Epidermal melanocyte (primary cell): ENCODE measurements around the gene SCNN1G.

ENCODE experiments used
- DNase-seq: peaks from one replicate; pipeline ENCODE4 v3.0.0; 2011; ENCODE audit warnings: low spot score; ENCODE audit not compliant: insufficient read length

SCNN1G gene

DNA sequence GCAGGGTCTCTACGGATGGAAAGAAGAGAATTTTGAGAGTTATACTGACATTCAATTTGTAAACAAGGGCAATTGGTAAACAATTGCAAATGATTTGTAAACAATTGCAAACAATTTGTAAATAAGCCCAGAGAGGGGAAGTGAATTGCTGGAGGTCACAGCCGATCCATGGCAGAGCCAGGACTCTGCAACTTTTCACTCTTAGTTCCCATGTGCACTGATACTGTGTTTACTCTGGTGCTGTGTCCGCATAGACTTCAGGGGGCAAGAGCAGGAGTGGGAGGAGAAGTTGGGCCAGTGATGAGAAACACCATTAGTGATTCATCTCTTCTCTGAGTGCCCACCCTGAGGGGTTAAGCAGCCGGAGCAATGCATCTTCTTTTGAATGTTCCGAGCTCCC lies 14.0 kb downstream of the SCNN1G start:
- no peak for DNase-seq

DNA sequence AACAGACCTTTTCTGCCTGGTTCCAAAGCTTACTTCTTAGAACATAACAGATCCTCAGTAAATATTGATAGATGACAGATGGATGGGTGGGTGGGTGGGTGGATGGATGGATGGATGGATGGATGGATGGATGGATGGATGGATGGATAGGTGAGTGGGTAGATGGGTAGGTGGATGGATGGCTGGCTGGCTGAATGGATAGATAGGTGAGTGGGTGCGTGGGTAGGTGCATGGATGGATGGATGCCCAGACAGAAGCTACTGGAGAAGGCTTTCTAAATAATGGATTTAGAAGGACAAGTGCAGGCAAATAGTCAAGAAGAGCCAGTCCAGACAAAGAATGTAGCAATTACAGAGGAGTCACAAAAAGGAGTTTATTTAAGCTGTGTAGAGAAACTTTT lies 19.6 kb downstream of the SCNN1G start:
- DNase-seq, result no peak

GRCh38 chr16:23206986-23207385 lies 24.4 kb downstream of the SCNN1G start:
- DNase-seq, result no peak

GRCh38 chr16:23207485-23207884 lies 24.9 kb downstream of the SCNN1G start:
- no peak for DNase-seq

DNA sequence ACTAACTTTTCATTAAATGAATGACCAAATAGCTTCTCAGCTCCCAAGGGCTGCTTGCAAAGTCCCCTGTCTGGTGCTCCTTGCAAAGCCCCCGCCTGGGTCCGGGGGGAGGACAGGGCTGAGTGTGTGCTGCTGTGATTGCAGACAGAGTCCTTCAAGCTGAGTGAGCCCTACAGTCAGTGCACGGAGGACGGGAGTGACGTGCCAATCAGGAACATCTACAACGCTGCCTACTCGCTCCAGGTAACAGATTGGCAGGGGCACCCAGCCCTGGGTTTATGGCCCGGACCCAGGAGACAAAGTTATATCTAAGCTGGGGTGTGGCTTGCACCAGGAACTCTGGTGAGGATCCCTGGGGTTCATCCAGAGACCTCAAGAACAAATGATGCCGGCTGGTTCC lies 27.1 kb downstream of the SCNN1G start:
- DNase-seq, result no peak

GRCh38 chr16:23213831-23214230 lies 31.3 kb downstream of the SCNN1G start:
- no peak for DNase-seq

DNA sequence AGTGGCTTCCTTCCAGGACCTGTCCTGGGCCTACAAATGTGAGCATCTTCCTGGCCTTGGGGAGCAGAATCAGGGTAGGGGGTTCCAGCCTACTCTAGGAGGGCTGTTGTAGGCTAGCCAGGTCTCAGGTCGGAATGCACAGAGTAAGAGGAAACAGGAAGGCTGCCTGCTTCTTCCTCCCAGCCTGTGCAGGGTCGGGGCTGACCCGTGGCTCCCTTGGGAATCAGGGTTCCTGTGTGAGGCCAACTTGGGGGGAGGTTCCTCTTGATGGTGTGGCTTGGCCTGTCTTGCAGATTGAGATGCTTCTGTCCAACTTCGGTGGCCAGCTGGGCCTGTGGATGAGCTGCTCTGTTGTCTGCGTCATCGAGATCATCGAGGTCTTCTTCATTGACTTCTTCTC lies 32.3 kb downstream of the SCNN1G start:
- no peak for DNase-seq

DNA sequence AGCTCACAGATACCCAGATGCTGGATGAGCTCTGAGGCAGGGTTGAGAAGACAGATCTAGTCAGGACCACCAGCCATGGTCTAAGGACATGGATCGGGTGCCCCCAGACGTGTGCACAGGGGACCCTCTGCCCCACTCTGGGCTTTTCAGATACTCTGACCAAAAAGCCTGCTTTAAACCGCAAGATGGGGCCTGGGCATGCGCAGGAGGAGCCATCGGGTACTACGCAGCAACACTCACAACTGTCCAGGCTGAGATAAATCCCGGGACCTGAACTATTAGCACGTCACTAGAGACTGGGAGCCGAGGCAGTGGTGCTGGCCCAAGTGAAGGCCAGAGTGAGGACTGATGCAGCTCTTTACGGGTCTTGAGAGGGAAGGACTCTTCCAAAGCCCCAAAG lies 32.9 kb downstream of the SCNN1G start:
- DNase-seq, result no peak

DNA sequence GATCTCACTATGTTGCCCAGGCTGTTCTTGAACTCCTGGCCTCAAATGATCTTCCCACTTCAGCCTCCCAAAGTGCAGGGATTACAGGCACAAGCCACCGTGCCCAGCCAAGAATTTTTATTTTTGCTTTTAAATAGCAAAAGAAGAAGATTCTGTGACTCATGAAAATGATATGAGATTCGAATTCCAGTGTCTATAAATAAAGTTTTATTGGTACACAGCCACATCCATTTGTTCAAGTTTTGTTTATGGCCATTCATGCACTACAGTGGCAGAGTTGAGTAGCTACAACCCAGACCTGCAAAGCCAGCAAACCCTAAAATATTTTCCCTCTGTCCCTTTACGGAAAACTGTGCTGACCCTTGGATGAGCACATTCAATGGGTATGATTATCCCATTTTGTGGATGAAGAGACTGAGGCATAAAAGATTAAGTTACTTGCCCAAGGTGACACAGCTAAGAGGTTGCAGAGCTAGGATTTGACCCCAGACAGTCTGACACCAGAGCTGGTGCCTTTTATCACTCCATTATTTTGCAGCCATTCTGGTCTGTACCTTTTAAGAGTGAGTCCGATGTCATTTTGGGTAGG lies 34.2 kb downstream of the SCNN1G start:
- no peak for DNase-seq

DNA sequence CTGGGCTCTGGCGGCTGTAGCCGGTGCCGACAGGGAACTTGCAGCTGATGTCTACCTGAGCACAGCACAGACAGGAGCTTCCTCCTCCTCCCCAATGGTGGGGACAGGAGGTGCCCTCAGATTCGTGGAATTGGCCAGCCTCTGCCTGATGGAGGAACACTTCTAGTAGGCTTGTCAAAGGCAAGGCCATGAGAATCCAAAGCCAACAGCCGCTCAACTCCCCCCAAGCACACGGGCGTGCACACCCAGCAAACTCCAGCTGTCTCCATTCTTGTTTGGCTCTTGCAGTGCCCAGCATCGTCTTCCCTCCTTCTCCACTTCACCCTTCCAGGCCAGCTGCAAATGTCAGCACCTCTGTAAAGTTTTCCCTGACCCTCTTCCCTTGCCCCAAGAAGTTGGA lies 35.1 kb downstream of the SCNN1G start:
- no peak for DNase-seq

DNA sequence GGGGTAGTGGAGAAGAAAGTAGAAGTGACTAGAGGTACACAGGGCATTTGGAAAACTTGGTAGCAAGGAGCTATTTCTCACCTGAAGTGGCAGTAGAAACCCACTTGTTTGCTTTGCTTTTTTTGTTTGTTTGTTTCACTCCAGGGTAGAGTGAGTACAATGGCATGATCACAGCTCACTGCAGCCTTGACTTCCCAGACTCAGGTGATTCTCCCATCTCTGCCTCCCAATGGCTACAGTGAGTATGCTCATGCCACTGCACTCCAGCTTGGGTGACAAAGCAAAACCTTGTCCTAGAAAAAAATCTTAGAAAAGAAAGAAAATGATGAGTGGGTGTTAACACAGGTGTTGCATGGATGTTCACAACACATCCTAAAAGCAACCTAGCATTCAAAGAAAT lies 40.4 kb downstream of the SCNN1G start:
- no peak for DNase-seq

GRCh38 chr16:23223368-23223767 lies 40.8 kb downstream of the SCNN1G start:
- DNase-seq, result no peak

DNA sequence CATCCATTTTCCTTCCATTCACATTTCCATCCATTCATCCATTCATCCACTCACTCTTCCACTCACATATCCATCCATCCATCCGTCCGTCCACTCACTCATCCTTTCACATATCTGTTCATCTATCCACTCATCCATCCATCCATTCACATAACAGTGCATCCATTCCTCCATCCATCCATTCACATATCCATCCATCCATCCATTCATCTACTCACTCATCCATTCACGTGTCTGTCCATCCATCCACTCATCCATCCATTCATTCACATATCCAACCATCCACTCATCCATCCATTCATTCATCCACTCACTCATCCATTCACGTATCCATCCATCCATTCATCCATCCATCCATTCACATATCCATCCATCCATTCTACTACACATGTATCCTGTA lies 42.6 kb downstream of the SCNN1G start:
- no peak for DNase-seq

DNA sequence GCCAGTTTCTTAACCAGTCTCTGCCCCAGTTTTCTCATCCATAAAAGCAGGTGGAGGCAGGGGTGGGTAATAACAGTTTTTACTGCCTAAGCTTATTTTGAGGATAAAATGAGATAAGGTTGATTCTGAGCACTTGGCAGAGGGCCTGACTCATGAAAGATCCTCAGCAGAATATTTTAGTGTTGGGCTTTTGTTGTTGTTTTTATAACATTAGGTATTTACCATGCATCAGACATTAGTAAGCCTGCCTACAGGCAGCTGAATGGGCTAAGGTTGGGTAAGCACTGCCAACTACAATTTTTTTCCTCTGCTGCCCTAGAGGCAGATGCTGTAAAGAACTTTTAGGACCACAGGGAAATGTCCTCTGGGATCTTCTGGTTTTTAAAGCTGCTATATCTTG lies 43.1 kb downstream of the SCNN1G start:
- no peak for DNase-seq

- DNase-seq, result no peak
Observed at GRCh38 chr16:23227529-23227928, 45.0 kb downstream of the SCNN1G start.

- no peak for DNase-seq
Observed at GRCh38 chr16:23229714-23230113, 47.2 kb downstream of the SCNN1G start.

DNA sequence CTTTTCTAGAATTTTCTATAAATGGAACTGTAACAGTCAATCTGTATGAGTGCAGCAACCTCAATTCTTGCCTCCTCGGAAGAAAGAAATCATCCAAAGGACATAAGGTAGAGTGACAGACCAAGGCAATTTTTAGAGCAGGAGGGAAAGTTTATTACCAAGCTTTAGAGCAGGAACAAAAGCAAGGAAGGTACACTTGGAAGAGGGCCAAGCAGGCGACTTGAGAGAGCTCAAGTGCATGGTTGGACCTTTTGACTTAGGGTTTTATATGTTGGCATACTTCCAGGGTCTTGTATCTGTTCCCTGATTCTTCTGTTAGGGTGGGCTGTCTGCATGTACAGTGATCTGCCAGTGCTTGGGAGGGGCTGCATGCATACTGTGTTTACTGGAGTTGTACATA lies 50.3 kb downstream of the SCNN1G start:
- no peak for DNase-seq

DNA sequence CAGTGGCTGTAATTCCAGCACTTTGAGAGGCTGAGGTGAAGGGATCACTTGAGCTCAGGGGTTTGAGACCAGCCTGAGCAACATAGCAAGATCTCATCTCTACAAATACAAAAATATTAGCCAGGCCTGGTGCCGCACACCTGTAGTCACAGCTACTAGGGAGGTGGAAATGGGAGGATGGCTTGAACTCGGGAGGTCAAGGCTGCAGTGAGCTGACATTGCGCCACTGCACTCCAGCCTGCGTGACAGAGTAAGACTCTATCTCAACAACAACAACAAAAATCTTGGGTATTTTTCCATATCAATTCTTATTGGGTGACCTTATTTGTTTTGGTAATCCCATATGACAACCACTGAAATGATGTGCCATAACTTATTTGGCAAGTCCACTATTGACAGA lies 52.6 kb downstream of the SCNN1G start:
- no peak for DNase-seq

DNA sequence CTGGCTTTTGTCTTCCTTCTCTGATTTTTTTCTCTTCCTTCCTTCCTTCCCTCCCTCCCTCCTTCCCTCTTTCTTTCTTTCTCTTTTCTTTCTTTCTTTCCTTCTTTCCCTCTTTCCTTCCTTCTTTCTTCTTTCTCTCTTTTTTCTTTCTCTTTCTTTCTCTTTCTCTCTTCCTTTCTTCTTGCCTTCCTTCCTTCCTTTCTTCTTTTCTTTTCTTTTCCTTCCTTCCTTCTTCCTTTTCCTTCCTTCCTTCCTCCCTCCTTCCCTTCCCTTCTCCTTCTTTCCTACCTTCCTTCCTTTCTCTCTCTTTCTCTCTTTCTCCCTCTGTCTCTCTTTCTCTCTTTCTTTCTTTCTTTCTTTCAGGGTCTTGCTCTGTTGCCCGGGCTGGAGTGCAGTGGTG lies 54.4 kb downstream of the SCNN1G start:
- DNase-seq, result no peak

- DNase-seq, result no peak
Observed at GRCh38 chr16:23240994-23241393, 58.4 kb downstream of the SCNN1G start.

DNA sequence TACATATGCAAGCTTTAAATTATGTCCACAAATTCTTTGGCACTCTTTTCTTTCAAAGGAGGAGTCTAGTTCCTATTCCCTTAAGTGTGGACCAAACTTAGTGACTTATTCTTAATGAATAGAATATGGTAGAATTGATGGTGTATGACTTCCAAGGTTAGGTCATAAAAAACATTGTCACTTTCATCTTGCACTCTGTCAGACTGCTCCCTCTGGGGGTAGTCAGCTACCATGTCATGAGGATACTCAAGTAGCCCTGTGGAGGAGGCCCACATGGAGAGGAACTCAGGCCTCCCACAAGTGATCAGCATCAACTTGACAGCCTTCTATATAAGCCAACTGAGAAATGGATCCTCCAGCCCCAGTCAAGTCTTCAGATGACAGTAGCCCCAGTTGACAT lies 61.6 kb downstream of the SCNN1G start:
- no peak for DNase-seq

DNA sequence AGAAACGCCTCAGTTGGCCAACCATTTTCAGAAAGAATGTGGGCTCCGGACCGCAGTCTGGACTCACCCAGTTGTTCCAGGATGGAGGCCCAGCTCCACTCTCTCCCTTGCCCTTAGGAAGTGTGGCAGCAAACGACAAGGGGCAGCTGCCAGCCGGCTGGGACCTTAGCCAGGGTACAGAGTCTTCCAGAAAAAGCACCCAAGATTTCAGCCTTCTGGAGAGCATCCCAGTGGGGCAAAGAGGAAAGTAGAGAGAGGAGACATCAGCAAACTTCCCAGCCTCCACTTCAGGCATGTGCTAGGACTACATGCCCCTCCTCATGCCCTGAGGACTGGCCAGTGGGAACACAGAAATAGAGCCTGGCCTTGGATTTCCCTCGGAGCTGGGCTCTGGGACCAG lies 62.7 kb downstream of the SCNN1G start:
- DNase-seq, result no peak

DNA sequence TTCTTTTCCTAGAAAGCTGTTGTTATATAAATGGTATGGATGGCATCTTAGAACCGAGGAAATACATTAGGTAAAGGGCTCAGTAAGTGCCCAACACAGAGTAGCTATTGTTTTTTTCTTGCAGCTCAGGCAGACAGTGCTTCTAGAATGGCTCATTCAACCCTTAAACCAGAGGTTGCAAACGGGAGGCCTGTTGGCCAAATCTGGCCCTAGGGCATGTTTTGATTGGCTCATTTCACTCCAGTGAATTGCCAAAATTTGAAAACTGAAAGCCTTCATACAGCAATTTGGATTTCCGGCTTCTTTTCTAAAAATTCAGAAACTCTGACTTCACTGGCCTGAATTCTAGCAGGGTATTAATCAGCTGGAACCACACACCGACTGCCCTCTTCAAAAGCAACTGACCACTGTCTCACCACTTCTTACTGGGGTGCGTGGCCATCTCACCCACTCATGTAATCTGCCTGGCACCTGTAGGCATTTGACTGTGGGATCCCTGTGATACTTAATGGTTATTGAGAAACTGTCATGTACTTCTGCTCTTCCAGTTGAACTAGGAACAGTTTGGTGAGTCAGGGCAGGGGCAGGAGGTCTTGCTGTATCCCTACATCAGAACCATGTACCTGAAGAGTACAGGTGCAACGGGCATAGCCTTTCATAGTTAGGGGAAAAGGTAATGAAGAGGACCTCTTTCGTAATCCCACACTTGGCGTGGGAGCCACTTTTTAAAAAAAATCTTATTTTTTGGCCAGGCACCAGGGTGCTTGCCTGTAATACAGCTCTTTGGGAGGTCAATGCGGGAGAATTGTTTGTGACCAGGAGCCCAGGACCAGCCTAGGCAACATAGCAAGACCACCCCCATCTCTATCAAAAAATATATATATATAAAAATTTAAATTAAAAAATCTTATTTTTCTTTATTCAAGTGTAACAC lies 66.0 kb downstream of the SCNN1G start:
- DNase-seq, result no peak
